ENCODE results near the gene PMFBP1.

Gene PMFBP1

GRCh38 chr16:72214821-72215220, 42.9 kb upstream of the PMFBP1 start:
- Mint-ChIP-seq H3K36me3 (ENCODE audit: low read depth) (peaks cover 30% of the 10 kb centered on the region), H3K27me3 (ENCODE audit: low read depth, poor library complexity) (no peaks in the 10 kb centered on the region), H3K4me3 (no peak overlapping the region), H3K9me3 (peaks cover 30% of the 10 kb centered on the region), H3K27ac (no peak overlapping the region), H3K4me1 (peaks cover 21% of the 10 kb centered on the region)
- TF ChIP-seq CTCF (IDR thresholded peaks at IDR 0.05), result no peak
- DNase-seq, result no peak

GRCh38 chr16:72211110-72211509, 39.2 kb upstream of the PMFBP1 start:
- no peak for DNase-seq
- Mint-ChIP-seq H3K9me3 (peaks cover 30% of the 10 kb centered on the region), H3K4me3 (no peak overlapping the region), H3K36me3 (ENCODE audit: low read depth) (peaks cover 30% of the 10 kb centered on the region), H3K27me3 (ENCODE audit: low read depth, poor library complexity) (peaks cover 3% of the 10 kb centered on the region), H3K27ac (no peak overlapping the region), H3K4me1 (peaks cover 12% of the 10 kb centered on the region)
- TF ChIP-seq CTCF (IDR thresholded peaks at IDR 0.05), result no peak

GRCh38 chr16:72210555-72210954, 38.6 kb upstream of the PMFBP1 start:
- Mint-ChIP-seq H3K27ac (no peak overlapping the region), H3K9me3 (peaks cover 24% of the 10 kb centered on the region), H3K4me3 (no peak overlapping the region), H3K4me1 (peaks cover 10% of the 10 kb centered on the region), H3K27me3 (ENCODE audit: low read depth, poor library complexity) (peaks cover 3% of the 10 kb centered on the region), H3K36me3 (ENCODE audit: low read depth) (peaks cover 25% of the 10 kb centered on the region)
- DNase-seq, result no peak
- no peak for TF ChIP-seq CTCF (IDR thresholded peaks at IDR 0.05)

- peaks cover 20% of the 10 kb centered on the region for H3K9me3 Mint-ChIP-seq
- peaks cover 10% of the 10 kb centered on the region for H3K4me1 Mint-ChIP-seq
- no peak overlapping the region for H3K4me3 Mint-ChIP-seq
- no peak overlapping the region for H3K27ac Mint-ChIP-seq
- DNase-seq, result no peak
- peaks cover 3% of the 10 kb centered on the region for H3K27me3 Mint-ChIP-seq (ENCODE audit: low read depth, poor library complexity)
- H3K36me3 Mint-ChIP-seq (ENCODE audit: low read depth), result peaks cover 20% of the 10 kb centered on the region
- no peak for TF ChIP-seq CTCF (IDR thresholded peaks at IDR 0.05)
Observed at GRCh38 chr16:72210072-72210471, 38.1 kb upstream of the PMFBP1 start.

- Mint-ChIP-seq H3K4me1 (peaks cover 26% of the 10 kb centered on the region), H3K36me3 (ENCODE audit: low read depth) (no peaks in the 10 kb centered on the region), H3K9me3 (no peaks in the 10 kb centered on the region), H3K4me3 (no peak overlapping the region), H3K27ac (no peak overlapping the region), H3K27me3 (ENCODE audit: low read depth, poor library complexity) (peaks cover 5% of the 10 kb centered on the region)
- DNase-seq, result no peak
- TF ChIP-seq CTCF (IDR thresholded peaks at IDR 0.05), result no peak
Observed at GRCh38 chr16:72206299-72206698, 34.3 kb upstream of the PMFBP1 start.

GRCh38 chr16:72203401-72203800, 31.4 kb upstream of the PMFBP1 start:
- H3K27ac Mint-ChIP-seq, result peak overlapping the region; percentile 94
- H3K4me3 Mint-ChIP-seq, result no peak overlapping the region
- H3K9me3 Mint-ChIP-seq, result no peaks in the 10 kb centered on the region
- TF ChIP-seq CTCF (IDR thresholded peaks at IDR 0.05), result no peak
- H3K36me3 Mint-ChIP-seq (ENCODE audit: low read depth), result no peaks in the 10 kb centered on the region
- peaks cover 3% of the 10 kb centered on the region for H3K27me3 Mint-ChIP-seq (ENCODE audit: low read depth, poor library complexity)
- DNase-seq, result no peak
- H3K4me1 Mint-ChIP-seq, result peaks cover 34% of the 10 kb centered on the region
